ENCODE data around the gene GPS1.

Gene GPS1

GRCh38 chr17:82043507-82043906 lies 8.2 kb upstream of the GPS1 start:
- no peak for DNase-seq (ENCODE audit: low read depth, low spot score)

- DNase-seq (ENCODE audit: low read depth, low spot score), result no peak
These were observed 5.7 kb upstream of the GPS1 start for GRCh38 chr17:82045936-82046484.

- no peak for DNase-seq (ENCODE audit: low read depth, low spot score)
These were observed 4.8 kb upstream of the GPS1 start for GRCh38 chr17:82046903-82047302.

- DNase-seq (ENCODE audit: low read depth, low spot score), result no peak
These were observed 4.3 kb upstream of the GPS1 start for GRCh38 chr17:82047379-82047778.

GRCh38 chr17:82047914-82048570 lies 3.7 kb upstream of the GPS1 start:
- no peak for DNase-seq (ENCODE audit: low read depth, low spot score)

GRCh38 chr17:82048571-82048971 lies 3.1 kb upstream of the GPS1 start:
- DNase-seq (ENCODE audit: low read depth, low spot score), result no peak

- DNase-seq (ENCODE audit: low read depth, low spot score), result no peak
These were observed 2.6 kb upstream of the GPS1 start for GRCh38 chr17:82049106-82049505.

- no peak for DNase-seq (ENCODE audit: low read depth, low spot score)
These were observed 2.2 kb upstream of the GPS1 start for GRCh38 chr17:82049521-82049971.

- DNase-seq (ENCODE audit: low read depth, low spot score), result no peak
These were observed 1.4 kb upstream of the GPS1 start for GRCh38 chr17:82050152-82050760.

- DNase-seq (ENCODE audit: low read depth, low spot score), result no peak
These were observed 697 bp upstream of the GPS1 start for GRCh38 chr17:82050761-82051641.

GRCh38 chr17:82052638-82053059 lies 951 bp downstream of the GPS1 start:
- no peak for DNase-seq (ENCODE audit: low read depth, low spot score)

GRCh38 chr17:82053130-82053529 lies 1.4 kb downstream of the GPS1 start:
- DNase-seq (ENCODE audit: low read depth, low spot score), result no peak

- no peak for DNase-seq (ENCODE audit: low read depth, low spot score)
These were observed 2.0 kb downstream of the GPS1 start for GRCh38 chr17:82053556-82054263.

- no peak for DNase-seq (ENCODE audit: low read depth, low spot score)
These were observed 2.8 kb downstream of the GPS1 start for GRCh38 chr17:82054351-82055022.

GRCh38 chr17:82055023-82055964 lies 3.6 kb downstream of the GPS1 start:
- DNase-seq (ENCODE audit: low read depth, low spot score), result no peak

GRCh38 chr17:82055965-82056728 lies 4.4 kb downstream of the GPS1 start:
- DNase-seq (ENCODE audit: low read depth, low spot score), result no peak

- no peak for DNase-seq (ENCODE audit: low read depth, low spot score)
These were observed 5.3 kb downstream of the GPS1 start for GRCh38 chr17:82056729-82057621.

- no peak for DNase-seq (ENCODE audit: low read depth, low spot score)
These were observed 6.6 kb downstream of the GPS1 start for GRCh38 chr17:82058230-82058854.

All from activated naive CD8-positive, alpha-beta T cell treated with anti-CD3 and anti-CD28 coated beads, Interleukin-2, amount 50 U/mL, for 16 hours (primary cell).